HG03460 (cell line): ENCODE data around the gene PCDHGA11.
A peak's percentile ranks its signal among the peaks of the same experiment; 100 is the strongest.
"Not testable (repeated sequence)": the region's sequence is repeated elsewhere in the genome, so short reads cannot be mapped to it uniquely, and the experiment has no call there.

Source experiments
- ATAC-seq: cut with Tn5 transposase; IDR thresholded peaks from one replicate; pipeline ENCODE4 v1.9.1; 2021; ENCODE audit not compliant: unreplicated experiment

The PCDHGA11 gene

DNA sequence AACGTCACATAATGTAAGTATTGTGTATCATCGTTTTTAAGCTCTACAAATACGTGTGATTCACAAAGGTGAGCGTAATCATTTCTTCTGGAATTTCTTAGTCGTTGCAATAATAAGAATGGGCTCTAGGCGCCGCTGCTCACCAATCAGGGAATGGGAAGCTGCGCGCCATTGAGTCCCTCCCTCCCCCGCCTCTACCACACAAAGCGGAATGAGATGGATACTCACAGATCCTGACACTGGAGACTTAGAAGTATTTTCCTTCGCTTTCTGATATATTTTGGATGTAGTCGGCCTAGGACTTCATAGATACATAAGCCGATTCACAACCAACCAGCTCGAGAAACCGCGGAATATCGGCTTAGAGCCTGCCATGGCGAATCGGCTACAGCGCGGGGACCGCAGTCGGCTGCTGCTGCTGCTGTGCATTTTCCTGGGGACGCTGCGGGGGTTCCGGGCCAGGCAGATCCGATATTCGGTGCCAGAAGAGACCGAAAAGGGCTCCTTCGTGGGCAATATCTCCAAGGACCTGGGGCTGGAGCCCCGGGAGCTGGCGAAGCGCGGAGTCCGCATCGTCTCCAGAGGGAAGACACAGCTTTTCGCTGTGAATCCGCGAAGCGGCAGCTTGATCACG, at the start of gene PCDHGA11:
TSS of gene PCDHGA11 (plus strand) at position 197 of the 634 bp plus-strand sequence. CDS start at position 374, 177 bp downstream.
- peak; percentile 50 for ATAC-seq

DNA sequence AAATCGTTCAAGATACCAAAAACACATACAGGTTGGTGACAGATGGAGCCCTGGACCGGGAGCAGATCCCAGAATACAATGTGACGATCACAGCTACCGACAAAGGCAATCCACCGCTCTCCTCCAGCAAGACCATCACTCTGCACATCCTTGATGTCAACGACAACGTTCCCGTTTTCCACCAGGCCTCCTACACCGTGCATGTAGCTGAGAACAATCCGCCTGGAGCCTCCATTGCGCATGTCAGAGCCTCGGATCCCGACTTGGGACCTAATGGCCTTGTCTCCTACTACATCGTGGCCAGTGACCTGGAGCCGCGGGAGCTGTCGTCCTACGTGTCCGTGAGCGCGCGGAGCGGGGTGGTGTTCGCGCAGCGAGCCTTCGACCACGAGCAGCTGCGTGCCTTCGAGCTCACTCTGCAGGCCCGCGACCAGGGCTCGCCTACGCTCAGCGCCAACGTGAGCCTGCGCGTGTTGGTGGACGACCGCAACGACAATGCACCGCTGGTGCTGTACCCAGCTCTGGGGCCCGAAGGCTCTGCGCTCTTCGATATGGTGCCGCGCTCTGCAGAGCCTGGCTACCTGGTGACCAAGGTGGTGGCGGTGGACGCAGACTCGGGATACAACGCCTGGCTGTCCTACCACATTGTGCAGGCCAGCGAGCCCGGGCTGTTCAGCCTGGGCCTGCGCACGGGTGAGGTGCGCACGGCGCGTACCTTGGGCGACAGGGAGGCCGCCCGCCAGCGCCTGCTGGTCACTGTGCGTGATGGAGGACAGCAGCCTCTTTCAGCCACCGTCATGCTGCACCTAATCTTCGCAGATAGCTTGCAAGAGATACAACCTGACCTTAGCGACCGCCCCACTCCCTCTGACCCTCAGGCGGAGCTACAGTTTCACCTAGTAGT, 49.0 kb upstream of the PCDHGA11 start:
- no peak for ATAC-seq

DNA sequence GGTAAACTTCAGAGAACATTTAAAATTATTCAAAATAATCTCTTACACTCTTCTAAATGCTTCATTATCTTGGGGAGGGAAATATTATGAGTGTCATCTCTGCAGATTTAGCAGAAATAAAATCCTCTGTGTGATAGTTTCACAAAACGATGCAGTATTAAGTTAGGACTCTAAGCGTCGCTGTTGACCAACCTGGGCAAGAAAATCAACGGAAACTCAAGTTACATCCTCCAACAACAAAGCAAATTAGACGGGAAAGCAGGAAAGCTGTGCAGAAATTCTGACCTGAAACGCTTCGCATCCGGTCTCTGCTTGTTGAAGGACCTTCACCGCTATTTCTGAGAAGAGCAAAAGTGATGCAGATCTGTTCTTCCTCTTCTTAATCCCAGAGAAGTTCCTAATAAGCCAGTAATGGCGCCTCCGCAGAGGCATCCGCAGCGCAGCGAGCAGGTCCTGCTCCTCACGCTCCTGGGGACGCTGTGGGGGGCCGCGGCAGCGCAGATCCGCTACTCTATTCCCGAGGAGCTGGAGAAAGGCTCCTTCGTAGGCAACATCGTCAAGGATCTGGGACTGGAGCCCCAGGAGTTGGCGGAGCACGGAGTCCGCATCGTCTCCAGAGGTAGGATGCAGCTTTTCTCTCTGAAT, 47.1 kb upstream of the PCDHGA11 start, which contains the start of gene PCDHGA6:
TSS of gene PCDHGA6 (plus strand) at position 219 of the 645 bp plus-strand sequence. CDS start at position 412, 193 bp downstream.
- no peak for ATAC-seq

DNA sequence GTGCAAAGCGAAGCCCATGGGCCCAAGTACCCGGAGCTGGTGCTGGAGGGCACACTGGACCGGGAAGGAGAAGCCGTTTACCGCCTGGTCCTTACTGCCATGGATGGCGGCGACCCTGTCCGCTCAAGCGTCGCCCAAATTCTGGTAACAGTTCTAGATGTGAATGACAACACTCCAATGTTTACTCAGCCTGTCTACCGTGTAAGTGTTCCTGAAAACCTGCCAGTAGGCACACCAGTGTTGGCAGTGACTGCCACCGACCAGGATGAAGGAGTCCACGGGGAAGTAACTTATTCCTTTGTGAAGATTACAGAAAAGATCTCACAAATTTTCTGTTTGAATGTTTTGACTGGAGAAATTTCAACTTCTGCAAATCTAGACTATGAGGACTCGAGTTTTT, 46.2 kb upstream of the PCDHGA11 start:
- ATAC-seq, result no peak

DNA sequence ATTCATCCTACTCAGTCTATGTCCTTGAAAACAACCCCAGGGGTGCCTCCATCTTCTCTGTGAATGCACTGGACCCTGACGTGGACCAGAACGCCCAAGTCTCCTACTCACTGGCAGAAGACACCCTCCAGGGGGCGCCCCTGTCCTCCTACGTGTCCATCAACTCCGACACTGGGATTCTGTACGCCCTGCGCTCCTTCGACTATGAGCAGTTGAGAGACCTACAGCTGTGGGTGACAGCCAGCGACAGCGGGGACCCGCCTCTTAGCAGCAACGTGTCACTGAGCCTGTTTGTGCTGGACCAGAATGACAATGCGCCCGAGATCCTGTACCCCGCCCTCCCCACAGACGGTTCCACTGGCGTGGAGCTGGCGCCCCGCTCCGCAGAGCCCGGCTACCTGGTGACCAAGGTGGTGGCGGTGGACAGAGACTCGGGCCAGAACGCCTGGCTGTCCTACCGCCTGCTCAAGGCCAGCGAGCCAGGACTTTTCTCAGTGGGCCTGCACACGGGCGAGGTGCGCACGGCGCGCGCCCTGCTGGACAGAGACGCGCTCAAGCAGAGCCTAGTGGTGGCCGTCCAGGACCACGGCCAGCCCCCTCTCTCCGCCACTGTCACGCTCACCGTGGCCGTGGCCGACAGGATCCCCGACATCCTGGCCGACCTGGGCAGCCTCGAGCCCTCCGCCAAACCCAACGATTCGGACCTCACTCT, 45.3 kb upstream of the PCDHGA11 start:
- not testable (repeated sequence) for ATAC-seq

DNA sequence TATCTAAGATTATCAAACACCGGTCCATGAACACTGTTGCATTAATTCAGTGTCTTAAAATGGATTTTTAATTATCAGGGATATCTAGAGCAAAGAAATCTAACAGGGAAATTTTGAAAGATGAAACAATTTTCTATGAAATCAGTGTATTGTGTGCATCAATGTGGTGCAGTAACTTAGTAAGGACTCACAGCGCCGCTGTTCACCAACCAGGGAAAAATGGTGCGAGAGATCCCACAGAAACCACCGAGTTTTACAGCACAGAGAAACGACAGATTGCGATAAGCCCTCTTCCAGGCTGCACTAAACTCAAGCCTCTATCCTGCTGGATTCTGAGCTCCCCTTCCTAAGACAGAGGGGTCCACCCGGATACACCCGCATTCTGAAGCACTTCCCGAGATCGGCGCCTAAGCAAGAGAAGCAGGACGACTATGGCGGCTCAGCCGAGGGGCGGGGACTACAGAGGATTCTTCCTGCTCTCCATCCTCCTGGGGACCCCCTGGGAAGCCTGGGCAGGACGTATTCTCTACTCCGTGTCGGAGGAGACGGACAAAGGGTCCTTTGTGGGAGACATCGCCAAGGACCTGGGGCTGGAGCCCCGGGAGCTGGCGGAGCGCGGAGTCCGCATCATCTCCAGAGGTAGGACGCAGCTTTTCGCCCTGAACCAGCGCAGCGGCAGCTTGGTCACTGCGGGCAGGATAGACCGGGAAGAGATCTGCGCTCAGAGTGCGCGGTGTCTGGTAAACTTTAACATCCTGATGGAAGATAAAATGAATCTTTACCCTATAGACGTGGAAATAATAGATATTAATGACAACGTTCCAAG, 38.2 kb upstream of the PCDHGA11 start, which contains the start of gene PCDHGA7:
TSS of gene PCDHGA7 (plus strand) at position 274 of the 826 bp plus-strand sequence. CDS start at position 432, 158 bp downstream.
- ATAC-seq, result no peak

DNA sequence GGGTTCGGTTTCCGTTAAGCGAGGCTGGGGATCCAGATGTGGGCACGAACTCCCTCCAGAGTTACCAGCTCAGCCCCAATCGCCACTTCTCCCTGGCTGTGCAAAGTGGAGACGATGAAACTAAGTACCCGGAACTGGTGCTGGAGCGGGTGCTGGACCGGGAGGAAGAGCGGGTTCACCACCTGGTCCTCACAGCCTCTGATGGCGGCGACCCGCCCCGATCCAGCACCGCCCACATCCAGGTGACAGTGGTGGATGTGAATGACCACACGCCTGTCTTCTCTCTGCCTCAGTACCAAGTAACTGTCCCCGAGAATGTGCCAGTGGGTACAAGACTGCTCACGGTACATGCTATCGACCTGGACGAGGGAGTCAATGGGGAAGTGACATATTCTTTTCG, 37.5 kb upstream of the PCDHGA11 start:
- ATAC-seq, result no peak

DNA sequence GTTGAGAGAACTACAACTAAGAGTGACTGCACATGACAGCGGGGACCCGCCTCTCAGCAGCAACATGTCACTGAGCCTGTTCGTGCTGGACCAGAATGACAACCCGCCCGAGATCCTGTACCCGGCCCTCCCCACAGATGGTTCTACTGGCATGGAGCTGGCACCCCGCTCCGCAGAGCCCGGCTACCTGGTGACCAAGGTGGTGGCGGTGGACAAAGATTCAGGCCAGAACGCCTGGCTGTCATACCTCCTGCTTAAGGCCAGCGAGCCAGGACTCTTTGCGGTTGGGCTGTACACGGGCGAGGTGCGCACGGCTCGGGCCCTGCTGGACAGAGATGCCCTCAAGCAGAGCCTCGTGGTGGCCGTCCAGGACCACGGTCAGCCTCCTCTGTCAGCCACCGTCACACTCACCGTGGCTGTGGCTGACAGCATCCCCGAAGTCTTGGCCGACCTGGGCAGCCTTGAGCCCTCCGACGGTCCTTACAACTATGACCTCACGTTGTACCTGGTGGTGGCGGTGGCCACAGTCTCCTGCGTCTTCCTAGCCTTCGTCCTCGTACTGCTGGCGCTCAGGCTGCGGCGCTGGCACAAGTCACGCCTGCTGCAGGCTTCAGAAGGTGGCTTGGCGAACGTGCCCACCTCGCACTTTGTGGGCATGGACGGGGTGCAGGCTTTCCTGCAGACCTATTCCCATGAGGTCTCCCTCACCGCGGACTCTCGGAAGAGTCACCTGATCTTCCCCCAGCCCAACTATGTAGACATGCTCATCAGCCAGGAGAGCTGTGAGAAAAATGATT, 36.2 kb upstream of the PCDHGA11 start:
- ATAC-seq, result no peak

DNA sequence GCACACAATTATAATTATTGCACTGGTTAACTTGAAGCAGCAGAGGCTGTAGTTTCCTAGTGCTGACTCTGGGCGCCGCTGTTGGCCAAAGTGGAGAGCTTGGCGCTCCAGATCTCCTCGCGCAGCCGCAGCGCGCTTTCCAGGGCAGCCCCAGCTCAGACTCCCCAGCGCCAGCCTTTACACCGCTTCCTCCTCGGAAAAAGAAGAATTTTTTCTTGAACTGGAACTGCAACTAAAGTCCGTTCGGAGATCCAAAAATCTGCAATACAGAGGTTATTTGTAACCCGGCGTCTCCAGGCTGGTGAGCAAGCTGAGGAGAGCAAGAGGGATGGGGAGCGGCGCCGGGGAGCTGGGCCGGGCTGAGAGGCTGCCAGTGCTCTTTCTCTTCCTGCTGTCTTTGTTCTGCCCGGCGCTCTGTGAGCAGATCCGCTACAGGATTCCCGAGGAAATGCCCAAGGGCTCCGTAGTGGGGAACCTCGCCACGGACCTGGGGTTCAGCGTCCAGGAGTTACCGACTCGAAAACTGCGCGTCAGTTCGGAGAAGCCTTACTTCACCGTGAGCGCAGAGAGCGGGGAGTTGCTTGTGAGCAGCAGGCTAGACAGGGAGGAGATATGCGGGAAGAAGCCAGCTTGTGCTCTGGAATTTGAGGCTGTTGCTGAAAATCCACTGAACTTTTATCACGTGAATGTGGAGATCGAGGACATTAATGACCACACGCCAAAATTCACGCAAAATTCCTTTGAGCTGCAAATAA, 33.1 kb upstream of the PCDHGA11 start, which contains the start of gene PCDHGB4:
TSS of gene PCDHGB4 (plus strand) at position 142 of the 755 bp plus-strand sequence. CDS start at position 329, 187 bp downstream.
- not testable (repeated sequence) for ATAC-seq

DNA sequence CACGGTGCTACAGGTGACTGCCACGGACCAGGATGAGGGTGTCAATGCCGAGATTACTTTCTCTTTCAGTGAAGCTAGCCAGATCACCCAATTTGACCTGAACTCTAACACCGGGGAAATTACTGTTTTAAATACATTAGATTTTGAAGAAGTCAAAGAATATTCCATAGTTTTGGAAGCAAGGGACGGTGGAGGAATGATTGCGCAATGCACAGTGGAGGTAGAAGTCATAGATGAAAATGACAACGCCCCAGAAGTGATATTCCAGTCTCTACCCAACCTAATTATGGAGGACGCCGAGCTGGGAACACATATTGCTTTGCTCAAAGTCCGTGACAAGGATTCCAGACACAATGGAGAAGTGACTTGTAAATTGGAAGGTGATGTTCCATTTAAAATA, 32.2 kb upstream of the PCDHGA11 start:
- no peak for ATAC-seq

DNA sequence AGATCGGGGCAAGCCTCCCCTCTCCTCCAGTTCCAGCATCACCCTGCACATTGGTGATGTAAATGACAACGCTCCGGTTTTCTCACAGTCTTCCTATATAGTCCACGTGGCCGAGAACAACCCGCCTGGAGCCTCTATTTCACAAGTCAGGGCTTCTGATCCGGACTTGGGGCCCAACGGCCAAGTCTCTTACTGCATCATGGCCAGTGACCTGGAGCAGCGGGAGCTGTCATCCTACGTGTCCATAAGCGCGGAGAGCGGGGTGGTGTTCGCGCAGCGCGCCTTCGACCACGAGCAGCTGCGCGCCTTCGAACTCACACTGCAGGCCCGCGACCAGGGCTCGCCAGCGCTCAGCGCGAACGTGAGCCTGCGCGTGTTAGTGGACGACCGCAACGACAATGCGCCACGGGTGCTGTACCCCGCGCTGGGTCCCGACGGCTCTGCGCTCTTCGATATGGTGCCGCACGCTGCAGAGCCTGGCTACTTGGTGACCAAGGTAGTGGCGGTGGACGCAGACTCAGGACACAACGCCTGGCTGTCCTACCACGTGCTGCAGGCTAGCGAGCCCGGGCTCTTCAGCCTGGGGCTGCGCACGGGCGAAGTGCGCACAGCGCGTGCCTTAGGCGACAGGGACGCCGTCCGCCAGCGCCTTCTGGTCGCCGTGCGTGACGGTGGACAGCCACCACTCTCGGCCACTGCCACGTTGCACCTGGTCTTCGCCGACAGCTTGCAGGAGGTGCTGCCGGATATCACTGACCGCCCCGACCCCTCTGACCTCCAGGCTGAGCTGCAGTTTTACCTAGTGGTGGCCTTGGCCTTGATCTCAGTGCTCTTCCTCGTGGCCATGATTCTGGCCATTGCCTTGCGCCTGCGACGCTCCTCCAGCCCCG, 31.5 kb upstream of the PCDHGA11 start:
- no peak for ATAC-seq

DNA sequence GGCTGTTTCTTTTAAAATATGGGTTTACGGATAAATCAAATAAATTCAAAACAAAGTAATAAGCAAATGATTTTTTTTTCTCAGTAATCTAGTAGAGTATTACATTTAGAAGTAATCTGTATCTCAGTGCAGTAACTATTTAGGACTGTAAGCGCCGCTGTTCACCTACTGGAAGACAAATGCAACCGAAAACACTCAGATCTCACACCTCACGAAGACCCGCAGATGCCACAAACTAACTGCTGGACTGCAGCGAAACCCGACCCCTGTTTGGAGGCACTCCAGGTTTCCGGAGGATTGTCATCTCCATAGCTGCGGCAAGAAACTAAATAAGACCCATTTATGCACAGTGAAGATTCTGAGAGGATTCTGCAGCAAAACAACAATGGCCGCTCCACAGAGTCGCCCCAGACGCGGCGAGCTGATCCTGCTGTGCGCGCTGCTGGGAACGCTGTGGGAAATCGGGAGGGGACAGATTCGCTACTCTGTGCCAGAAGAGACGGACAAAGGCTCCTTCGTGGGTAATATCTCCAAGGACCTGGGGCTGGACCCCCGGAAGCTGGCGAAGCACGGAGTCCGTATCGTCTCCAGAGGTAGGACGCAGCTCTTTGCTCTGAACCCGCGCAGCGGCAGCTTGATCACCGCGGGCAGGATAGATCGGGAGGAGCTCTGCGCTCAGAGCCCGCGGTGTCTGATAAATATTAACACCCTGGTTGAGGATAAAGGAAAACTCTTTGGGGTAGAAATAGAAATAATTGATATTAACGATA, 28.2 kb upstream of the PCDHGA11 start, which contains the start of gene PCDHGA8:
TSS of gene PCDHGA8 (plus strand) at position 205 of the 770 bp plus-strand sequence. CDS start at position 386, 181 bp downstream.
- no peak for ATAC-seq

DNA sequence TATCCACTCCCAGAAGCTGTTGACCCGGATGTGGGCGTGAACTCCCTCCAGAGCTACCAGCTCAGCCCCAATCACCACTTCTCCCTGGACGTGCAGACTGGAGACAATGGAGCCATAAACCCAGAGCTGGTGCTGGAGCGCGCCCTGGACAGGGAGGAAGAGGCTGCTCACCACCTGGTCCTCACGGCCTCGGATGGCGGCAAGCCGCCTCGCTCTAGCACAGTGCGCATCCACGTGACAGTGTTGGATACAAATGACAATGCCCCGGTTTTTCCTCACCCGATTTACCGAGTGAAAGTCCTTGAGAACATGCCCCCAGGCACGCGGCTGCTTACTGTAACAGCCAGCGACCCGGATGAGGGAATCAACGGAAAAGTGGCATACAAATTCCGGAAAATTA, 27.6 kb upstream of the PCDHGA11 start:
- no peak for ATAC-seq

DNA sequence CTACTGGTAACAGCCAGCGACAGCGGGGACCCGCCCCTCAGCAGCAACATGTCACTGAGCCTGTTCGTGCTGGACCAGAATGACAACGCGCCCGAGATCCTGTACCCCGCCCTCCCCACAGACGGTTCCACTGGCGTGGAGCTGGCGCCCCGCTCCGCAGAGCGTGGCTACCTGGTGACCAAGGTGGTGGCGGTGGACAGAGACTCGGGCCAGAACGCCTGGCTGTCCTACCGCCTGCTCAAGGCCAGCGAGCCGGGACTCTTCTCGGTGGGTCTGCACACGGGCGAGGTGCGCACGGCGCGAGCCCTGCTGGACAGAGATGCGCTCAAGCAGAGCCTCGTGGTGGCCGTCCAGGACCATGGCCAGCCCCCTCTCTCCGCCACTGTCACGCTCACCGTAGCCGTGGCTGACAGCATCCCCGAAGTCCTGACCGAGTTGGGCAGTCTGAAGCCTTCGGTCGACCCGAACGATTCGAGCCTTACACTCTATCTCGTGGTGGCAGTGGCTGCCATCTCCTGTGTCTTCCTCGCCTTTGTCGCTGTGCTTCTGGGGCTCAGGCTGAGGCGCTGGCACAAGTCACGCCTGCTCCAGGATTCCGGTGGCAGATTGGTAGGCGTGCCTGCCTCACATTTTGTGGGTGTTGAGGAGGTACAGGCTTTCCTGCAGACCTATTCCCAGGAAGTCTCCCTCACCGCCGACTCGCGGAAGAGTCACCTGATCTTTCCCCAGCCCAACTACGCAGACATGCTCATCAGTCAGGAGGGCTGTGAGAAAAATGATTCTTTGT, 26.3 kb upstream of the PCDHGA11 start:
- ATAC-seq, result not testable (repeated sequence)

DNA sequence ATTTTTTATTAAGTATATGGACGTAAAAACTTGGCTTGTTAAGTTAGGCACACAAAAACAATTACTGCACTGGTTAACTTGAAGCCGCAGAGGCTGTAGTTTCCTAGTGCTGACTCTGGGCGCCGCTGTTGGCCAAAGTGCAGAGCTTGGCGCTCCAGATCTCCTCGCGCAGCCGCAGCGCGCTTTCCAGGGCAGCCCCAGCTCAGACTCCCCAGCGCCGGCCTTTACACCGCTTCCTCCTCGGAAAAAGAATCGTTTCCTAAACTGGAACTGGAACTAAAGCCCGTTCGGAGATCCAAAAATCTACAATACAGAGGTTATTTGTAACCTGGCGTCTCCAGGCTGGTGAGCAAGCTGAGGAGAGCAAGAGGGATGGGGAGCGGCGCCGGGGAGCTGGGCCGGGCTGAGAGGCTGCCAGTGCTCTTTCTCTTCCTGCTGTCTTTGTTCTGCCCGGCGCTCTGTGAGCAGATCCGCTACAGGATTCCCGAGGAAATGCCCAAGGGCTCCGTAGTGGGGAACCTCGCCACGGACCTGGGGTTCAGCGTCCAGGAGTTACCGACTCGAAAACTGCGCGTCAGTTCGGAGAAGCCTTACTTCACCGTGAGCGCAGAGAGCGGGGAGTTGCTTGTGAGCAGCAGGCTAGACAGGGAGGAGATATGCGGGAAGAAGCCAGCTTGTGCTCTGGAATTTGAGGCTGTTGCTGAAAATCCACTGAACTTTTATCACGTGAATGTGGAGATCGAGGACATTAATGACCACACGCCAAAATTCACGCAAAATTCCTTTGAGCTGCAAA, 22.9 kb upstream of the PCDHGA11 start, which contains the start of gene PCDHGB5:
TSS of gene PCDHGB5 (plus strand) at position 192 of the 796 bp plus-strand sequence. CDS start at position 373, 181 bp downstream.
- peak; percentile 87 for ATAC-seq
